Omental fat pad (tissue), 4 donors: Measurements from ENCODE around the gene NKG7. TPM values are rescaled to one million over a fixed set of nuclear protein-coding genes. Genes with fewer than 3 reads are reported as not detected.

Experiments
- ATAC-seq: fragments of 150-250 bp; one replicate; pipeline ENCODE4 v1.9.1; 2016; ENCODE audit warnings: mild to moderate bottlenecking, moderate library complexity; ENCODE audit not compliant: low FRiP score
- DNase-seq: peaks from one replicate; pipeline ENCODE4 v3.0.0-alpha.2; 2019; ENCODE audit warnings: low spot score
- total RNA-seq, 4 donors: library from RNA; depleted of rRNA; stranded (reverse); fragments of >200 nt; gene quantifications; one replicate each; pipeline ENCODE4 v1.1.0, GENCODE V29; 2016
- TF ChIP-seq, protein P1 (sequence below), 3 donors: fragments of 450-650 bp; IDR thresholded peaks; one replicate each; pipeline ENCODE4 v1.5.1; 2016 to 2017; ENCODE audit warnings: antibody characterized with exemption in 3 of 3, mild to moderate bottlenecking in 3 of 3, moderate library complexity in 2 of 3

Gene NKG7
- total RNA-seq, 4 donors from 2014 or later: 0.56 to 4.0 (median 2.6) TPM; not detected in 1

DNA sequence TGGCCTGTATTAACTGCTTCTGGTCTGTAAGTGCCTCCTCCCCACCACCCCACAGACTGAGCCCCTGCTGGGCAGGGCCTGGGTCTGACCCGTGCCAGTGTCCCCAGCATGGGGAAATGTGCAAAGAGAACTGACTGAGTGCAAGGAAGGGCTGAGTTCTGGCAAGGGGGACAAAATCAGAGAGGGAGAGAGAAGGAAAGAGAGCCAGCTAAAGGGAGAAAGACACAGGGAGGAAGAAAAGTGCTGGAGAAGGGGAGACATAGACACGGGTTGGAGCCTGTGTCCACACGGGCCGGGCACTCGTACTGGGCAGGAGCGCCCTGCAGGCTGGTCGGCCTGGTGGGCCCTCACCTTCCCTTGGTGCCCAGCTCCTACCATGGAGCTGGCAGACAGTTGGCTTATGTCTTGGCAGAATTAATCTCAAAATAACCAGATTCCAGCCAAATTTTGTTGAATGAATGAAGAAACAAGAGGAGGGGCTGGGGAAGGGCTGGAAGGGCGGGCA is 1.2 kb downstream of the NKG7 start:
- no peak for DNase-seq
- TF ChIP-seq, protein P1, sequence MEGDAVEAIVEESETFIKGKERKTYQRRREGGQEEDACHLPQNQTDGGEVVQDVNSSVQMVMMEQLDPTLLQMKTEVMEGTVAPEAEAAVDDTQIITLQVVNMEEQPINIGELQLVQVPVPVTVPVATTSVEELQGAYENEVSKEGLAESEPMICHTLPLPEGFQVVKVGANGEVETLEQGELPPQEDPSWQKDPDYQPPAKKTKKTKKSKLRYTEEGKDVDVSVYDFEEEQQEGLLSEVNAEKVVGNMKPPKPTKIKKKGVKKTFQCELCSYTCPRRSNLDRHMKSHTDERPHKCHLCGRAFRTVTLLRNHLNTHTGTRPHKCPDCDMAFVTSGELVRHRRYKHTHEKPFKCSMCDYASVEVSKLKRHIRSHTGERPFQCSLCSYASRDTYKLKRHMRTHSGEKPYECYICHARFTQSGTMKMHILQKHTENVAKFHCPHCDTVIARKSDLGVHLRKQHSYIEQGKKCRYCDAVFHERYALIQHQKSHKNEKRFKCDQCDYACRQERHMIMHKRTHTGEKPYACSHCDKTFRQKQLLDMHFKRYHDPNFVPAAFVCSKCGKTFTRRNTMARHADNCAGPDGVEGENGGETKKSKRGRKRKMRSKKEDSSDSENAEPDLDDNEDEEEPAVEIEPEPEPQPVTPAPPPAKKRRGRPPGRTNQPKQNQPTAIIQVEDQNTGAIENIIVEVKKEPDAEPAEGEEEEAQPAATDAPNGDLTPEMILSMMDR (IDR thresholded peaks at IDR 0.05): no peak
- no peak for ATAC-seq

DNA sequence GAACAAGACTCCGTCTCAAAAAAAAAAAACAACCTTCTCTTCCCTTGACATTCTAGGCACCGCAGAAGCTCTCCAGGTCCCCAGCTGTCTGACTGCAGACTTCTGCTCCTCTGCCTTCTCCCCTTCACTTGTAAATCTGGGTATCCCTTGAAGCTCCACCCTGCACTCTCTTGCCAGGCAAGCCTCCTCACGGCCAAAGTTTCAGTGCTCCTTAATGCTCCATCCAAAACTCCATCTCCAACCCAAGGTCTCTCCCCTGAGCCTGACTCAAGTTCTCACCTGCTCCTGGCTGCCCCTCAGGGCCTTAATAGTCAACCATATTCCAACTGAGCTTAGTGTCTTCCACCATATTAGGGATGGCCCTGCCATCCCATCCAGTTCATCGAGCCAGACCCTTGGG is 2.2 kb downstream of the NKG7 start:
- no peak for ATAC-seq

DNA sequence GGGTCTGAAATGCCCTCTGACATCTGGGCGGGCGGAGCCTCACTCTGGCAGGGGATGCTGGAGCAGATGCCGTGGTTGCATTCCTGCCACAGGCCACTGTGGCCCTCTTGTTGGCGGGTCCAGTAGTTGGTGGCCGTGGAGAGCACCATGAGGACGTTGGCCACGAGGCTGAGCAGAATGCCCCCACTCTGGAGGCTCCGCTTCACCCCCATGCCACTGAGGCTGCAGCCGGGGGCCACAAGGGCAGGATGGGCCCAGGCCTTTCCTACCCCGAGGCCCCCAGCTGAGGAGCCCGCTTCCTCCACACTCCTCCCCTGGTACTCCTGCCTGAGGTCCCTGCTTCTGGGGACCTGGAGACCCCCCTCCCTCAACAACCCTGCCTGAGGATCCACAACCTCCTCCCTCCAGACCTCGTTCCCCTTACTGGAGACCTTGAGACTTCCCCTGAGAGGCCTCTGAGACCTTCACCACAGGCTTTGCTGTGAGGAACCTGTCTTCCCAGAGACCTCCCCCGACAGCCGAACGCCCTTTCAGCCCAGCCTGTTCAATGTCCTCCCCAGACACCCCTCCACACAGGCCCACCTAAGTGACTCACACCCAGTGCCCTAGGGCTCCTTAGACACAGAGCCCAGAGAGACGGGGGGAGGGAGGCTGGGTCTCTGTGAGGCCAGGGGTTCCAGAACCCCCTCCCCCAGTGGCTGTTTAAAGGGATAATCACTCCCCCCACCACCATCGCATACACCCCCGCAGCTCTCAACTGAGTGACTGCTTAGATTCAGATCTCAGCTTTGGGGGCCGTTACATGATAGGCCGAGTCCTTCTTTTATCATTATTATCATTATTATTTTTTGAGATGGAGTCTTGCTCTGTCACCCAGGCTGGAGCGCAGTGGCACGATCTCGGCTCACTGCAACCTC is 3.8 kb downstream of the NKG7 start, which contains the start of gene CLDND2:
CLDND2 (minus strand) TSS at position 638 of the 917 bp plus-strand sequence; CDS start at position 212, 426 bp downstream.
- DNase-seq (no peak), ATAC-seq (no peak)

More for the DNA sequence above, 2.2 kb downstream of the NKG7 start:
- TF ChIP-seq, protein P1 (IDR thresholded peaks at IDR 0.05): no peak
- no peak for DNase-seq

DNA sequence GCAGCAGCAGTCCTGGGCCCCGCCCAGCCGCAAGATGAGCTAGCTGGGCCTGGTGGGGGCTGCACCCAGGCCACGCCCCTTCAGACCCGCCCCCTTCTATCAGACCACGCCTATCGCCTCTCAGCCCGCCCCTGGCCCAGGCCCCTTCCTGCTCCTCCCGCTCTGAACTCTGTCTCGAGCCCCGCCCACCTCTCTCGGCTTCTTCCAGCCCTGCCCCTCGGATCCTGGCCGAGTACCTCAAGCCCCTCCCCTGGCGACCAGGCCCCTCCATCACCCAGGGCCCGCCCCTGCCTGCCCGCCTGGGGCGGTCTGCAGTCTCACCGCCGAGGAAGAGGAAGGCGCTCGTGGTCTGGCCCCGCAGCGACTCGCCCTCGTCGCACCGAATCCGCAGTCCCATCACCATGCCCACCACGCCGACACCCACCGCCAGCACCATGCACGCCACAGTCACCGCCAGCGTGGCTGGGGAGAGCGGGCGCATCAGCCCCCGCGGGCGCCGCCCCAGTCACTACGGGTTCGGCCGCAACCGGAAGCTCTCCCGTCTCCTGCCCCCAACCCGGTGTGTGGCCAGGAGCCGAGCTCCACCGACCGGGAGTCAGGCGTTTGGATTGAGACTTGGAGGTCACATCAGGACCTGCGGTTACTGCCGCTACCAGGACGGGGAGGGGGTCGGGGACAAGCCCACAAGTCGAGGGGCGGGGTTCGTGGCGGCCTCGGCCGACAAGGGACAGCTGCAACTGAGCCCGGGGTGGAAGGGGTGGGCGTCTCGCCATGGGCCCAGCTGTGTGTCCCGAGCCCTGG is 4.7 kb downstream of the NKG7 start:
- ATAC-seq: peak; percentile 90
- TF ChIP-seq, protein P1 (IDR thresholded peaks at IDR 0.05): no peak
- peak; percentile 94 for DNase-seq

More for the DNA sequence above, 3.8 kb downstream of the NKG7 start, which contains the start of gene CLDND2:
- TF ChIP-seq, protein P1 (IDR thresholded peaks at IDR 0.05): no peak

DNA sequence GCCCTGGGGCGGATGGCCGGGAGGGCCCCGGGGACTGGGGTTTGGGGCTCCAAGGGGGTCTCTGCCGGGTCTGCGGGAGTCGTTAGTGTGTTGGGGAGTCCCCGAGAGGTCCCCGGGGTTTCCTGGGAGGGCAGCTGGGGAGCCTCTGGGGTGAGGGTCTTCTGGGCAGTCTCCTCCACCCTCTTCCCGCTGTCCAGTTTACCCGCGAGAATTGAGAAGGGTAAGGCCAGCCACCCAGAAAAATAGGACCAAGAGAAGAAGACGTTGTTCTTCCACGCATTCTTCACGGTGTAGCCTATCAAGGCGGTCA is 5.2 kb downstream of the NKG7 start:
- no peak for ATAC-seq
- TF ChIP-seq, protein P1 (IDR thresholded peaks at IDR 0.05): no peak
- DNase-seq: no peak

DNA sequence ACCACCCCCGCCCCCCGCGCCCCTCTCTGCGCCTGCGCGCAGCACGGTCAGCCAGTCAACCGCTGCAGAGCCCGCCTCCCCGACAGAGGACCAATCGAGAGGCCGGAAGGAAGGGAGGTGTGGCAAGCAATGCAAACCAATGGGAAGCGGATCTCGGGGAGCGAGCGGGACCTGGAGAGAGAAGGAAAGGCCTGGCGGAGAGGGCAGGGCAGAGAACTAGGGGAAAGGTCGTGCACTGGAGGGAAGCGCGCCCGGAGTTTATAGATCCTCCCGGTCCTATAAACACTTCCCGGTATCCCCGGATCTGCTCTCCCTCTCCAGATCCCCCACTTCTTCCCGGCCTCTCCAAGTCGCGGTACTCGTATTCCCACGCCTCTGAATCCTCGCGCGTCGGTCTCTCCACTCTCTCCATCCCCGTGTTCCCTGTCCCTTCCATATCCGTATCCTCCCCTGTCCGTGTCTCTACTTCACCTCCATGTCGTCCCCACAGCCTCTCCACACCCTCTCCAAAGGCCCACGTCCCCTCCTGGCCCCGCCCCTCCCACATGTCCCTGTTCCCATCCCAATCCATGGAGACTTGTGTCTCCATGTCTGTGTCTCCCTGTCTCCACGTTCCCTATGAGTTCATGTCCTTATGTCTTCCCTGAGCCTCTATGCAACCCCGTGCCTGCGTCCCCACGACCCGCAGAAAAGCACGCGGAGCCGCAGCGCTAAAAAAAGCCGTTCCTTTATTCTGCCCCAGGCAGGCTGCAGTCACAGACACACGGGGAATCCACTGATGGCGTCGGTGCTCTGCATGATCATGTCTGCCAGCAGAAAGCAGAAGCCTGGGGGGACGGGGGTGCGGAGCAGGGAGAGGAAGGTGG is 5.8 kb downstream of the NKG7 start:
- peak; percentile 84 for ATAC-seq
- TF ChIP-seq, protein P1 (IDR thresholded peaks at IDR 0.05): no peak
- DNase-seq: peak; percentile 92
